ENCODE data around the gene MYBPC2. TPM values are rescaled to one million over a fixed set of nuclear protein-coding genes. Genes with fewer than 3 reads are reported as not detected.

MYBPC2 gene
- total RNA-seq, 6 donors from 2014 or later, result 0.09 to 0.17 TPM; not detected in 4

DNA sequence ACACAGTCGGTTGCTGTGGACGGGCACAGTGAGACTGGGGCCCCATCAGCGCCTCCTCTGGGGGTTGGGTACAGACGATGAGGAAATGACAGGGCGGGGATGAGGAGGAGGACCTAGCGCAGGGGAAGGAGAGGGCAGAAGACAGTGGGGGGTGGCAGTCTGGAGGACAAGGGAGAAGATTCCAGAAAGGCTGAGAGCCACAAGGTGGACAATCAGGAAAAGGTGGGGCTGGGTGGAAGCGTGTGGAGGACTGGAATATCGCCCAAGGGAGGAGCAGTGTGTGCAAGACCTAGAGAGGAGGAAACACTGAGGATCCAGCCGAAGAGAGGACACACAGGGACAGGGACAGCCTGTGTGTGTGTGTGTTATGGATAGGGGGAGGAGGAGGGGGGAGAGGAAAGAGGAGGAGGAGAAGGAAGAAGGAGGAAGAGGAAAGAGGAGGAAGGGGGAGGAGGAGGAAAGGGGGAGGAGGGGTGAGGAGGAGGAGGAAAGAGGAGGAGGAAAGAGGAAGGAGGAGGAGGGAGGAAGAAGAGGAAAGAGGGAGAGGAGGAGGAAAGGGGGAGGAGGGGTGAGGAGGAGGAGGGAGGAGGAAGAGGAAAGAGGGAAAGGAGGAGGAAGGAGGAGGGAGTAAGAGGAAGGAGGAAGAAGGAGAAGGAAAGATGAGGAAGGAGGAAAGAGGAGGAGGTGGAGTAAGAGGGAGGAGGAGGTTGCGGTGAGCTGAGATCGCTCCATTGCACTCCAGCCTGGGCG is 59.8 kb downstream of the MYBPC2 start:
- H3K36me3 ChIP-seq, result no peaks in the 10 kb centered on the region
- TF ChIP-seq, protein P1, sequence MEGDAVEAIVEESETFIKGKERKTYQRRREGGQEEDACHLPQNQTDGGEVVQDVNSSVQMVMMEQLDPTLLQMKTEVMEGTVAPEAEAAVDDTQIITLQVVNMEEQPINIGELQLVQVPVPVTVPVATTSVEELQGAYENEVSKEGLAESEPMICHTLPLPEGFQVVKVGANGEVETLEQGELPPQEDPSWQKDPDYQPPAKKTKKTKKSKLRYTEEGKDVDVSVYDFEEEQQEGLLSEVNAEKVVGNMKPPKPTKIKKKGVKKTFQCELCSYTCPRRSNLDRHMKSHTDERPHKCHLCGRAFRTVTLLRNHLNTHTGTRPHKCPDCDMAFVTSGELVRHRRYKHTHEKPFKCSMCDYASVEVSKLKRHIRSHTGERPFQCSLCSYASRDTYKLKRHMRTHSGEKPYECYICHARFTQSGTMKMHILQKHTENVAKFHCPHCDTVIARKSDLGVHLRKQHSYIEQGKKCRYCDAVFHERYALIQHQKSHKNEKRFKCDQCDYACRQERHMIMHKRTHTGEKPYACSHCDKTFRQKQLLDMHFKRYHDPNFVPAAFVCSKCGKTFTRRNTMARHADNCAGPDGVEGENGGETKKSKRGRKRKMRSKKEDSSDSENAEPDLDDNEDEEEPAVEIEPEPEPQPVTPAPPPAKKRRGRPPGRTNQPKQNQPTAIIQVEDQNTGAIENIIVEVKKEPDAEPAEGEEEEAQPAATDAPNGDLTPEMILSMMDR (IDR thresholded peaks at IDR 0.05), result no peak
- no peak overlapping the region for H3K4me3 ChIP-seq
- no peaks in the 10 kb centered on the region for H3K27me3 ChIP-seq
- H3K4me1 ChIP-seq, result peaks cover 0 to 11% (median 8%) of the 10 kb centered on the region in 4 donors
- WGBS, 2 donors, result 4 to 11% methylated on average over 9 to 10 of the region's 12 CpGs
- no peak for DNase-seq
- H3K27ac ChIP-seq, result no peak overlapping the region
- peak in 1 of 2 donors; percentile 19 for ATAC-seq (ENCODE audit: low FRiP score in 2 of 2)
- no peaks in the 10 kb centered on the region for H3K9me3 ChIP-seq

GRCh38 chr19:50493171-50493570 is 60.5 kb downstream of the MYBPC2 start:
- TF ChIP-seq POLR2AphosphoS5 (IDR thresholded peaks at IDR 0.05), result no peak
- TF ChIP-seq, protein P1 (IDR thresholded peaks at IDR 0.05), result no peak
- no peak for TF ChIP-seq POLR2A (IDR thresholded peaks at IDR 0.05)
- no peak for TF ChIP-seq EP300 (IDR thresholded peaks at IDR 0.05)
- no peak overlapping the region for H3K27ac ChIP-seq
- 68 to 72% methylated on average over 8 of the region's 8 CpGs for WGBS, 2 donors
- no peak for DNase-seq
- no peak for ATAC-seq (ENCODE audit: low FRiP score in 2 of 2)
- no peak overlapping the region for H3K4me3 ChIP-seq
- H3K36me3 ChIP-seq, result no peaks in the 10 kb centered on the region
- H3K27me3 ChIP-seq, result no peaks in the 10 kb centered on the region
- no peaks in the 10 kb centered on the region for H3K9me3 ChIP-seq
- H3K4me1 ChIP-seq, result peaks cover 0 to 11% (median 7%) of the 10 kb centered on the region in 4 donors

GRCh38 chr19:50494186-50495019 is 61.7 kb downstream of the MYBPC2 start:
- no peak for DNase-seq
- H3K36me3 ChIP-seq, result no peaks in the 10 kb centered on the region
- ATAC-seq (ENCODE audit: low FRiP score in 2 of 2), result no peak
- 67 to 74% methylated on average over 7 of the region's 7 CpGs for WGBS, 2 donors
- TF ChIP-seq, protein P1 (IDR thresholded peaks at IDR 0.05), result no peak
- TF ChIP-seq POLR2AphosphoS5 (IDR thresholded peaks at IDR 0.05), result no peak
- no peak for TF ChIP-seq POLR2A (IDR thresholded peaks at IDR 0.05)
- no peak for TF ChIP-seq EP300 (IDR thresholded peaks at IDR 0.05)
- H3K9me3 ChIP-seq, result no peaks in the 10 kb centered on the region
- no peaks in the 10 kb centered on the region for H3K27me3 ChIP-seq
- H3K27ac ChIP-seq, result no peak overlapping the region
- H3K4me1 ChIP-seq, result peaks cover 0 to 11% (median 7%) of the 10 kb centered on the region in 4 donors
- H3K4me3 ChIP-seq, result no peak overlapping the region

DNA sequence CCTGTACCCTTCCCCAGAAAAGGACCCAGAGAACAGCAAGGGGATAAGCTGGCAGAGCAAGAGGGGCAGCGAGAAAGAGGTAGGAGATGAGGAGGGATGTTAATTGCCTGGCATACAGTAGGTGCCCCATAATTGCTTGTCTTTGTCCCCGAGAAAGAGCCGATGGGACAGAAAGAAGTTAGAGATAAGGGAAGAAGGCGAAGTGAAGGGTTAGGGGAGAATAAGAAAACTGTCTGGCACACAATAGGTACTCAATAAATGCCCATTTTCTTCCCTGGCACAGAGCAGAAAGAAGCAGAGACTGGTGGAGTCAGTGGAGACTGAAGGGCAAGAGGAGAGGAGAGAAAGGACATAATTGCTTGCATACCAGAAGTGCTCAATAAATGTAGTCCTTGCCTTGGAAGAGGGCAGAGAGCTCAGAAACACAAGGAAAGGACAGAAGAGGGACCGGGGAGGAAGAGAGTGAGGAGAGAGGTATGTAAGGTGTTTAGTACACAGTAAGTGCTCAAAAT is 62.4 kb downstream of the MYBPC2 start:
- no peak for ATAC-seq (ENCODE audit: low FRiP score in 2 of 2)
- Histone ChIP-seq H3K27me3 (no peaks in the 10 kb centered on the region), H3K4me3 (no peak overlapping the region), H3K36me3 (no peaks in the 10 kb centered on the region), H3K4me1 (peaks cover 0 to 11% (median 7%) of the 10 kb centered on the region in 4 donors), H3K27ac (no peak overlapping the region), H3K9me3 (no peaks in the 10 kb centered on the region)
- WGBS, 2 donors, result 82 to 91% methylated on average over 5 of the region's 5 CpGs
- DNase-seq, result no peak
- TF ChIP-seq EP300 (IDR thresholded peaks at IDR 0.05), result no peak
- TF ChIP-seq, protein P1 (IDR thresholded peaks at IDR 0.05), result no peak
- no peak for TF ChIP-seq POLR2AphosphoS5 (IDR thresholded peaks at IDR 0.05)
- no peak for TF ChIP-seq POLR2A (IDR thresholded peaks at IDR 0.05)

Data from upper lobe of left lung (tissue), 6 donors.